DMS79 treated with DMSO at 0.1 percent for 48 hours (cell line): ENCODE data around the gene MPST.

Experiments used
- DNase-seq: peaks from one replicate; lab custom pipeline; 2025; lab: John Stamatoyannopoulos, UW

The MPST gene

DNA sequence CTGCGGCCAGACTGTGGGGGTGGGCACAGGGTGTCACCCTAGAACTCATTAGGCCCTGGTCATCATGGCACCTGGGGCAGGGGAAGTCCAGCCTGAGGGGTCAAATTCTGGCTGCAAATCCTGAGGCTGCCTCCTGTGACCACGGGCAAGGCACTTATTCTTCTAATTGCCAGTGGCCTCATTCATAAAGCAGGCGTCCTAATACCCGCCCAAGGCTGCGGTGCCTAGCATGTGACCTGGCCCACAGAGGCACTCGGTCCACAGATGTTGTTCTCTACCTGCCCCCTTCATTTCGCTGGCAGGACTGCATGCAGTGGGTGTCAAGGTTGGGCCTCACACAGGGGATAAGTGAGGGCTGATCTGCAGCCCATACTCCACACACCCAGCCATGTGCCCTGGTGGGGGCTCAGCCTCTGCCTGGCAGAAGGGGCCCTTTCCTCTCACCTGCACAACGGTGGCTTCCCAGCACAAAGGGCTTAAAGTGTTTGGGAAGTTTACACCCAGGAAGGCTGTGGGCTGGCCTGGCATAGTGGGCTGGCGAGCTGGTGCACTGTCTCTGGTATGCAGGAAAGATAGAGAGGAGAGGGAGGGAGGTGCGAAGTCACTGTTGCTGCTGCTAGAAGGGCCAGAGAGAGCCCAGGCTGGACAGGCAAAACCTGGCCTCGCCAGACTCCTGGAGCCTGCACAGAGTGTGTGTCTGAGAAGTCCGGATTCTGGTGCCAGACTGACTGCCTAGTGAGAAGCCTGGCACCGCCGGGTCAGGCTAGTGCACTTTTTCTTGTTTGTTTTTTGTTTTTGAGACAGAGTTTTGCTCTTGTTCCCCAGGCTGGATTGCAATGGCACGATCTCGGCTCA lies 3.2 kb downstream of the MPST start:
- no peak for DNase-seq

DNA sequence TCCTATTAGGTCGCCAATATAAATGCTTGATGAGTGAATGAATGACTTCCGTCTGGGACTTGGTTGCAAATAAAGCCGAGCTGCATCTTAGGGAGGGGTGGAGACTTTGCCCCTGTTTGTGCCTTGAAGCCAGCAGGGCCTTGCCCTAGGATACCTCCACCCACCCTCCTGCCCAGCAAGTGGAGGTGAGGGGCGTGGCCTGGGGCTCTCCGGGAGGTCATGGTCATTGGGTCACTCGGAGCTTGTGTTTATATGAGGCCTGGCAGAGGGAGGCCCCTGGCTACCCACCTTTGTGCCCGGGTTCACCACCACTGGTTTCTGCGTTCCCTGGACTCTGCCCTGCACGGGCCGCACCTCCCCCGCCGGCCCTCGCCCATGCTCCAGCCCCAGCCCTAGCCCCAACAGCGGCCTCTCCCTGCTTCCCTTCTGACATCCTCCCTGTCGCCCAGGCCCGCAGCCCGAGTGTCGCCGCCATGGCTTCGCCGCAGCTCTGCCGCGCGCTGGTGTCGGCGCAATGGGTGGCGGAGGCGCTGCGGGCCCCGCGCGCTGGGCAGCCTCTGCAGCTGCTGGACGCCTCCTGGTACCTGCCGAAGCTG lies 4.3 kb downstream of the MPST start:
- no peak for DNase-seq

GRCh38 chr22:37024339-37025157 lies 5.0 kb downstream of the MPST start:
- DNase-seq = no peak

GRCh38 chr22:37025500-37026070 lies 6.0 kb downstream of the MPST start:
- DNase-seq = no peak

- no peak for DNase-seq
Measured at GRCh38 chr22:37026325-37026724, 6.8 kb downstream of the MPST start.

DNA sequence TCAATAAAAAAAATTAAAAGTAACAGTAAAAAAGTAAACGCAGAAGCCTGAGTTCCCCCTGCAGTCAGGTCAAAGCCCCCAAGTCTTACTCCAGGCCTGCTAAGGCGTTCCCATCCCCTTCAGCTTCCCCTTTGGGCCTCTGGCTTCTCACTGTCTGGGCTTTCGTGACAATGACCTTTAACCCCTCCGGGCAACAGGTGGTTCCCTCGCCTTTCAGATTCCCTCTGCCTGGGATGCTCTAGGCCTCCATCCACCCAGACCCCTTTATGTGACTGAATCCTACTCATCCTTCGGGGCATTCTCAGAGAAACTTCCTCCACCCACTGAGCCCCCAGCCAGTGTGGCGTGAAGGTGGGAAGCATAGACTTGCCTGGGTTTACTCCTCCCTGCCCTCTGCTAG lies 8.0 kb downstream of the MPST start:
- no peak for DNase-seq

GRCh38 chr22:37028692-37029674 lies 9.4 kb downstream of the MPST start:
- no peak for DNase-seq

- DNase-seq = no peak
Measured at GRCh38 chr22:37030560-37031281, 11.2 kb downstream of the MPST start.

GRCh38 chr22:37032134-37032534 lies 12.6 kb downstream of the MPST start:
- DNase-seq = no peak

DNA sequence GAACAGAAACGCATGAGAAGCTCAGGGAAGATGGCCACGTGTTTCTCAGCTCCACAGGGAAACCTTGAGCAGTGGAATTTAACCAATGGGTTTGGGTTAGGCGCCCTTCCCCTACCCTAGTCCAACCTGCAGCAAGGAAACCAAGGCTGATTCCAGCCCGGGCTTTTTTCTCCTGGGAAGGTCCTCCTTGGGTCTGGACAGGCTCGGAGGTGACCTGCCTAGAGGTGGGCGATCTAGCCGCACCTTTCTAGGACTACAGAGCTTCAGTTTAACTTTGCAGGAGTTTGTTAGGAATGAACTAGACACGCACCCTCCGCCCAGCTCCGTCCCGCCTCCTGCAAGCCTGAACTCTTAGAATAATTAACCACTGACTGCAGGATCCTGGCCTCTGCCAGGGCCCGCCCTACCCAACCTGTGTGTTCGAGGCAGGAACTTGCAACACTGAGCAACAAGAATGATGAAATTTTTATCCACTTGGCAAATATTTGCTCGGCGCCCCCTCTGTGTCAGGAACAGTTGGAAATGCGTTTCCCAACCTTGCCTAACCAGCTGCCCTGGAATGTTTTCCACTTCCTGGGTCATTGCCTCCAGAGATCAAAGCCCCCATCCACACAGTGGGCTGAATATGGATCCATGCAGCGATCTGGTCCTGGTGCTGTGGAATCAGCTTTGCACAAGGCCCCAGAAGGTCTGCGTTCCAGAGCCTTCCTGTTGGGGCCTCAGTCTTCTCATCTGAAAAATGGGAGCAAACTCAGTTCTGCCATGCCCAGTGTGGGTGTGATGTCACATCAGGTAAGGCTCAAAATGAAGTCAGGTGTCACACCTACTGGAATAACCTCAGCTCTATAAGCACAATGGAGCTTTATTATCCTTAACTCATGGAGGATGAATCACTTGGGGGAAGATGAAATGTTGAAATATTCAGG lies 13.3 kb downstream of the MPST start:
- DNase-seq = no peak

DNA sequence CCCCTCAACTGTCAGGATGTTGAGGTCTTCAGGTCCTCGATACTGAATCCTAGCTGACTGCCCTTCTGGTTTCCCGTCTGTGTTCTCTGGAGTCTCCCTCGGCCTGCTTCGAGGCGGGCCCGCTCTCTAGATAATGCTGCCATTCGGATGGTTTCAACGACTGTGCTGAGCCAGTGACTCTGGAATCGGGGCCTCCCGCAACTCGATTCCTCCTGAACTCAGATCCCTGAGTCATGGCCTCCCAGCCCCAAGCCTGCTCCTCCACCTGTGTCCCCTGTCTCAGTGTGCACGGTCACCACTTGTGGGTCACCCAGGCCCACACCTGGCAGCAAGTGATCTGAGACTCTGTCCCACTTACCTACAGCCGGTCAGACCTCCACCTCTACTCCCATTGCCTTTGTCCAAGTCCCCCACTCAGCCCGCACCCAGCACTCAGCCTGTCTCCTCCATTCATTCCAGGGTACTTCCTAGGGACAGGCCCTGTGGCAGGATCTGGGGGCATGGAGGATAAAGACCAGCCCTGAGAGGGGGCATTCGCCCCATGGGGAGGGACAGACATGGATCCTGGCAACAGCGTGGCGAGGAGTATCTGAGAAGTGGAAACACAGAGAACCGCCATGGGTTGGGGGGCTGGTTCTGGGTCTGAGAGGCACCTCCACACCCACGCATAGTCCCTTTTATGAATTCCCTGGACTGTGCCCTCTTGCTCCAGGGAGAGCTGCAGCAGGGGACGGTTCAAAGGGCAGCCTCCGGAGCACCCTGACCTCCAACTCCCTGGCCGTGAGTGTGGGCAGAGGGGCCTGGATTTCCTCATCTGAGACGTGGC lies 14.3 kb downstream of the MPST start:
- no peak for DNase-seq

GRCh38 chr22:37036655-37037377 lies 17.3 kb downstream of the MPST start:
- DNase-seq = no peak

- DNase-seq = no peak
Measured at GRCh38 chr22:37037669-37038068, 18.1 kb downstream of the MPST start.

GRCh38 chr22:37039466-37039865 lies 19.9 kb downstream of the MPST start:
- DNase-seq = no peak

- DNase-seq = no peak
Measured at GRCh38 chr22:37043209-37043827, 23.8 kb downstream of the MPST start.

DNA sequence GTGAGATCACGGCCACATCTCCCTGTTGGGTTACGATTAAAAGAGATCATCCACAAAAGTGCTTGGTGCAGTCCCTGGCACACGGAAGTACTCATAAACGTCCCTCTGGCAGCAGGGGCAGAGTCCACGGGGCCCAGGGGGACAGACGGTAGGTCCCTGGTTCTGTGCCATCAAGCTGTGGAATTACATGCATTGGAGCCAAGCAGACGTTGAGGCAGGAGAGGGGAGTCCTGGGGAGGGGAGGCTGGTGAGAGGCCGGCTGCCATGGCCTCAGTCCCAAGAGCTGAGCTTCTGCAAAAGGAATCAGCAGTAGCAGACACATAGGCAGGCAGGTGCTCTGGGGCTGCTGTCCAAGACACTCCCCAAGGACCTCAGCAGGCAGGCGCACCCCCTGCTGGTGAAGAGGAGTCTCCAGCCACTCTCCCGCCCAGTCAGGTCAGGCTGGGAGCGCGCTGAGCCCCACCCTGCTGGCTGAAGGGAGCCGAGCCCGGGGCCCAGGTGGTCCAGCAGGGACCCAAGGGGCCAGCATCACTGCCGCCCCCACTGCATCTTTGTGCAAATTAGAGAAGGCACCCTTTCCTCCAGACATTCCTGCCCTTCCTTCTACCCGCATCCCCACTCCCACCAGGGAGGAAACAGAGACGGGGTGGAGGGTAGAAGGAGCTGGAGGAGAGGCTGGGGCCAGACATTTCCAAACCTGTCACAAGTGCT lies 24.4 kb downstream of the MPST start:
- no peak for DNase-seq
